Type B pancreatic cell (in vitro differentiated cells): ENCODE measurements around the gene MCC. TPM values are rescaled to one million over a fixed set of nuclear protein-coding genes. Genes with fewer than 3 reads are reported as not detected.

Source experiments
- DNase-seq: peaks from one replicate; pipeline ENCODE4 v3.0.0; 2021; ENCODE audit warnings: mixed read lengths; ENCODE audit not compliant: unreplicated experiment; ENCODE audit errors: extremely low spot score
- H3K27ac Mint-ChIP-seq: 2 replicates; pipeline ENCODE4 v1.8.0; 2021; ENCODE audit warnings: mild to moderate bottlenecking, mixed read lengths
- H3K27me3 Mint-ChIP-seq: 2 replicates; pipeline ENCODE4 v1.8.0; 2021; ENCODE audit warnings: mixed read lengths
- H3K36me3 Mint-ChIP-seq: 2 replicates; pipeline ENCODE4 v1.8.0; 2021; ENCODE audit warnings: mixed read lengths
- H3K4me1 Mint-ChIP-seq: one replicate; pipeline ENCODE4 v1.8.0; 2021; ENCODE audit warnings: mixed read lengths; ENCODE audit not compliant: unreplicated experiment
- H3K4me3 Mint-ChIP-seq: 2 replicates; pipeline ENCODE4 v1.8.0; 2021; ENCODE audit warnings: mild to moderate bottlenecking, mixed read lengths
- H3K9me3 Mint-ChIP-seq: 2 replicates; pipeline ENCODE4 v1.8.0; 2021; ENCODE audit warnings: mixed read lengths
- total RNA-seq: library from RNA; stranded (reverse); gene quantifications from 2 replicates; pipeline ENCODE4 v1.2.1, GENCODE V29; 2021; ENCODE audit warnings: low replicate concordance
- TF ChIP-seq, protein P1 (sequence below): fragments of 200-600 bp; sonication (generic); conservative IDR thresholded peaks from 2 replicates; pipeline ENCODE4 v1.5.0; 2021; ENCODE audit warnings: antibody characterized with exemption, mild to moderate bottlenecking

MCC gene
- total RNA-seq, 1 donor from 2014 or later, result 24.0 TPM

DNA sequence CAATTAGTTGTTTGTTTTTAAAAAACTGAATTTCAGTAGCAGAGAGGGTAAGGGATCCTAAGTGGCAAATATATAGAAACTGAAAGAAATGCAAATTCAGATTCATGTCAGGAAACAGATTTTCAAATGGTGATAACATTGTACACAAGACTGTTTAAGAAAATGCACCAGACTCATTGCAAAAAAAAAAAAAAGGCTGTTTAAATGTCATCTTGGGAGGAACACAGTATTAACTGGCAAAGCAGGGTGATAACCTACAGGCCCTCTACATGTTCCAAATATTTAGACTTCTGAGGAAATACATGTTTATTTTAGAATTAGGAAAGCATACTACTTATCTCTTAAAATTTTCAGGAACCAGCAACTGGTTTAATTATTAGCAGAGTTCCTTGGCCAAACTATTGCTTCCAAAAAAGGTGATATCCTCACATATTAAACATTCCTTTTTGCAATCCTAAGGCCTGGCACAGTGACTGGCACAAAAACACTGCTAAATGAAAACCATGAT lies 167.9 kb downstream of the MCC start:
- H3K4me3 Mint-ChIP-seq, result no peak overlapping the region
- H3K4me1 Mint-ChIP-seq, result no peaks in the 10 kb centered on the region
- H3K36me3 Mint-ChIP-seq, result no peaks in the 10 kb centered on the region
- H3K27me3 Mint-ChIP-seq, result no peaks in the 10 kb centered on the region
- no peaks in the 10 kb centered on the region for H3K9me3 Mint-ChIP-seq
- TF ChIP-seq, protein P1, sequence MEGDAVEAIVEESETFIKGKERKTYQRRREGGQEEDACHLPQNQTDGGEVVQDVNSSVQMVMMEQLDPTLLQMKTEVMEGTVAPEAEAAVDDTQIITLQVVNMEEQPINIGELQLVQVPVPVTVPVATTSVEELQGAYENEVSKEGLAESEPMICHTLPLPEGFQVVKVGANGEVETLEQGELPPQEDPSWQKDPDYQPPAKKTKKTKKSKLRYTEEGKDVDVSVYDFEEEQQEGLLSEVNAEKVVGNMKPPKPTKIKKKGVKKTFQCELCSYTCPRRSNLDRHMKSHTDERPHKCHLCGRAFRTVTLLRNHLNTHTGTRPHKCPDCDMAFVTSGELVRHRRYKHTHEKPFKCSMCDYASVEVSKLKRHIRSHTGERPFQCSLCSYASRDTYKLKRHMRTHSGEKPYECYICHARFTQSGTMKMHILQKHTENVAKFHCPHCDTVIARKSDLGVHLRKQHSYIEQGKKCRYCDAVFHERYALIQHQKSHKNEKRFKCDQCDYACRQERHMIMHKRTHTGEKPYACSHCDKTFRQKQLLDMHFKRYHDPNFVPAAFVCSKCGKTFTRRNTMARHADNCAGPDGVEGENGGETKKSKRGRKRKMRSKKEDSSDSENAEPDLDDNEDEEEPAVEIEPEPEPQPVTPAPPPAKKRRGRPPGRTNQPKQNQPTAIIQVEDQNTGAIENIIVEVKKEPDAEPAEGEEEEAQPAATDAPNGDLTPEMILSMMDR, result no peak
- no peak for DNase-seq
- H3K27ac Mint-ChIP-seq, result no peak overlapping the region

GRCh38 chr5:113319256-113320053 lies 168.8 kb downstream of the MCC start:
- Mint-ChIP-seq H3K36me3 (no peaks in the 10 kb centered on the region), H3K4me3 (no peak overlapping the region), H3K9me3 (no peaks in the 10 kb centered on the region), H3K27me3 (no peaks in the 10 kb centered on the region), H3K27ac (no peak overlapping the region), H3K4me1 (no peaks in the 10 kb centered on the region)
- DNase-seq, result no peak
- TF ChIP-seq, protein P1, result no peak

DNA sequence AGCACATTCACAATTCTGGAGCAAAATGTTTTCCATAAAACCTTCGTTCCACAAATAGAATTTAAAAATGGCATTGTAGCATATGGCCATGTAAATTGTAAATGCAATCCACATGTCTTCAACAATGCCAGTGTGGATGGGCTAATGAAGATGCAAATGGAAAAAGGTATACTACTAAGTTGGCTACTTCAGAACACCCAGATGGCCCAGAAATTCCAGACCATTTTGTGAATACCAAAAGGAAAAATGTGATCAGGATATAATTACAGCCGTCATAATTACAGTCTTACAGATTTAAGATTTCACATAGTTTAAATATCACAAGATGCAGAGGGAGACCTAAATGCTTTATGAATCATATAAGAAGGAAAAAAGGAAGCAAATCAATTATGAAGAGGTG lies 170.6 kb downstream of the MCC start:
- Mint-ChIP-seq H3K4me1 (no peaks in the 10 kb centered on the region), H3K27ac (no peak overlapping the region), H3K4me3 (no peak overlapping the region), H3K27me3 (no peaks in the 10 kb centered on the region), H3K9me3 (no peaks in the 10 kb centered on the region), H3K36me3 (no peaks in the 10 kb centered on the region)
- DNase-seq, result no peak
- TF ChIP-seq, protein P1, result no peak

DNA sequence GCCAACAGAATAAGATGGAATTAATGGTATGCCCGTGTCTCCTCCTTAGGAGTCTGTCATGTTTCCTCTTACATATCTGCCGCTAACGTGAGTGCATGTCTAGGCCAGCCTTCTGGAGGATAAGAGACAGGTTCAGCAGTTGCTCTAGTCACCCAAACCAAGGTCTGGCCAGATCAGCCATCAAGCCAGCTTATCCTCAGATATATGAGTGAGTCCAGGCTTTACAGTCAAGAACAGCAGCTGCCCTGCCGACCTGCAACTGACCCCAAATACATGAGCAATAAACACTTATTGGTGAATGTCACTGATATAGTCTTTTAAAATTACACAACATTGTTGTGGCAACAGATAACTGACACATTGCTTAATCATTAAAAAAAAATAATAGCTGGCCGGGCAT lies 177.0 kb downstream of the MCC start:
- no peak for DNase-seq
- H3K27me3 Mint-ChIP-seq, result no peaks in the 10 kb centered on the region
- no peaks in the 10 kb centered on the region for H3K36me3 Mint-ChIP-seq
- H3K4me3 Mint-ChIP-seq, result no peak overlapping the region
- H3K9me3 Mint-ChIP-seq, result no peaks in the 10 kb centered on the region
- TF ChIP-seq, protein P1, result no peak
- H3K4me1 Mint-ChIP-seq, result no peaks in the 10 kb centered on the region
- H3K27ac Mint-ChIP-seq, result no peak overlapping the region

- no peaks in the 10 kb centered on the region for H3K36me3 Mint-ChIP-seq
- peaks cover 14% of the 10 kb centered on the region for H3K27me3 Mint-ChIP-seq
- H3K4me3 Mint-ChIP-seq, result no peak overlapping the region
- TF ChIP-seq, protein P1, result no peak
- H3K27ac Mint-ChIP-seq, result no peak overlapping the region
- H3K4me1 Mint-ChIP-seq, result no peaks in the 10 kb centered on the region
- no peaks in the 10 kb centered on the region for H3K9me3 Mint-ChIP-seq
- DNase-seq, result no peak
These were observed 186.1 kb downstream of the MCC start for GRCh38 chr5:113302120-113302519.
